GM20000 (cell line): ENCODE data around the gene RND2.
"Not testable (repeated sequence)": the region's sequence is repeated elsewhere in the genome, so short reads cannot be mapped to it uniquely, and the experiment has no call there.

Experiments
- DNase-seq: peaks from one replicate; pipeline ENCODE4 v3.0.0; 2012; ENCODE audit warnings: low spot score
- TF ChIP-seq, protein P1 (sequence below): IDR thresholded peaks from 2 replicates; pipeline ENCODE4 v1.5.1; 2012; ENCODE audit warnings: mild to moderate bottlenecking, control low read depth; ENCODE audit errors: extremely low read depth, missing control alignments

The RND2 gene

DNA sequence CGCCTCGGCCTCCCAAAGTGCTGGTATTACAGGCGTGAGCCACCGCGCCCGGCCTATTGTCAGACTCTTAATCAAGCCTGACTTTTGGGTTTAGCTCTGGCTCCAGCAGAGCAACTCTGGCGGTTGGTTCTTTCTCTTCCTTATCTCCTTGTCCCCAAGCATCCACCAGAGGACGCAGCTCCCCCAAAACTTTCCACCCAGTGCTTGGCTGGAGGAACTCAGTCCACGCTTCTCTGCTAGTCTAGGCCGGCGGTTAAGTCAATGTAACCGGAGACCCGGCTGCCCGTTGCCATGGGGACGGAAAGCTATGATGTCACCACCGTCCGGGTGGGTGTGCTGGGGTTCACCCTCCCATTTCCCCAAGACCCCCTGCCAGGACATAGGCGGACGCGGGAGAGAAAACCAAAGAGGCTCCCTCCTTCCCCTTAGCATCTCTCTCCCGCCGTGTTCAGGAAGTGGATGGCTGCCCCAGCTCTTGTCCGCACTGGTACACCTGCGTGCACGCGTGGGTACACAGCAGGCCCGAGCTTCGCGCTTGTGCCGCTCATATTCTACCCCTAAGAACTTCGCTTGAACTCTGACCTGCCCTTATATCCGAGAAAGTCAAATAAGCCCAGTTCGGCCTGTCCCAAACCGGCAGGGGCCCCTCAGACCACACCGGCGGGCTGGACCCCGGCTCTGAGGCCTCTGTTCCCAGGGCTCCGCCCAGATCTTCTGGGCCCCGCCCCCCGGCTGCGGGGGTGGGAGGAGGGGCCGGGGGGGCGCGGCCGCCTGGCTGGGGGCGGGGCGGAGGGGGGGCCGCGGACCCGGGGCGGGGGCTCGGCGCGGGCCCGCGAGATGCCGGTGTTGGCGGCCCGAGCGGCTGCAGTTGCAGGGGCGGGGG is at the start of gene RND2:
Gene RND2, plus strand, starts transcription at position 825 of the 883 bp plus-strand sequence. CDS start 117 bp downstream, outside the sequence.
- peak; percentile 94 for DNase-seq
- TF ChIP-seq, protein P1, sequence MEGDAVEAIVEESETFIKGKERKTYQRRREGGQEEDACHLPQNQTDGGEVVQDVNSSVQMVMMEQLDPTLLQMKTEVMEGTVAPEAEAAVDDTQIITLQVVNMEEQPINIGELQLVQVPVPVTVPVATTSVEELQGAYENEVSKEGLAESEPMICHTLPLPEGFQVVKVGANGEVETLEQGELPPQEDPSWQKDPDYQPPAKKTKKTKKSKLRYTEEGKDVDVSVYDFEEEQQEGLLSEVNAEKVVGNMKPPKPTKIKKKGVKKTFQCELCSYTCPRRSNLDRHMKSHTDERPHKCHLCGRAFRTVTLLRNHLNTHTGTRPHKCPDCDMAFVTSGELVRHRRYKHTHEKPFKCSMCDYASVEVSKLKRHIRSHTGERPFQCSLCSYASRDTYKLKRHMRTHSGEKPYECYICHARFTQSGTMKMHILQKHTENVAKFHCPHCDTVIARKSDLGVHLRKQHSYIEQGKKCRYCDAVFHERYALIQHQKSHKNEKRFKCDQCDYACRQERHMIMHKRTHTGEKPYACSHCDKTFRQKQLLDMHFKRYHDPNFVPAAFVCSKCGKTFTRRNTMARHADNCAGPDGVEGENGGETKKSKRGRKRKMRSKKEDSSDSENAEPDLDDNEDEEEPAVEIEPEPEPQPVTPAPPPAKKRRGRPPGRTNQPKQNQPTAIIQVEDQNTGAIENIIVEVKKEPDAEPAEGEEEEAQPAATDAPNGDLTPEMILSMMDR, result peak; percentile 50

DNA sequence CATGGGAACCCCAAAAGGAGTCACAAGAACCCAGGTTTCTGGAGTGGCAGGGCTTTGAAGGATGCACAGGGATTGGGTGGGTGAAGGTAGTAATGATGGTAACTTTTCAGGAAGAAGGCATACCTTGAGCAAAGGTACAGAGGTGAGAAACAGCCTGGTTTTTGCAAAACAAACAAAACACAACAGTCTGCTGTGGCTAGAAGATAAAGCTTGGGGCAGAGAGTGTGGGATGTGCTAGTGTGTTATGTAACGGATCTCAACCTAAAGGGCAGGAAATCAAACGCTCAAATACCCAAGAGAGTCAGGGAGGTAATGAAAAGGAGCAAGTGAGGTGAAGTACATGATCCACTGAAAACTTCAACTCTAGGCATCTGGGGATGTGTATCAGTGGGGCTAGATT is 49.8 kb upstream of the RND2 start:
- TF ChIP-seq, protein P1, result no peak
- DNase-seq, result no peak

DNA sequence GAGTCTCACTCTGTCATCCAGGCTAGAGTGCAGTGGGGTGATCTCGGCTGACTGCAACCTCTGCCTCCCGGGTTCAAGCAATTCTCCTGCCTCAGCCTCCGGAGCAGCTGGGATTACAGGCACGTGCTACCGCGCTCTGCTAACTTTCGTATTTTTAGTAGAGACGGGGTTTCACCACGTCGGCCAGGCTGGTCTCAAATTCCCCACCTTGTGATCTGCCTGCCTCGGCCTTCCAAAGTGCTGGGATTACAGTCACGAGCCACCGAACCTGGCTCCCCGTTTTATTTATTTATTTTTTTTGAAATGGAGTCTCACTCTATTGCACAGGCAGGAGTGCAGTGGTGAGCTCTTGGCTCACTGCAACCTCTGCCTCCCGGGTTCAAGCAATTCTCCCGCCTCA is 49.3 kb upstream of the RND2 start:
- not testable (repeated sequence) for DNase-seq

GRCh38 chr17:42979511-42980273 is 45.3 kb upstream of the RND2 start, which contains the start of gene PTGES3L:
Gene PTGES3L, minus strand, starts transcription at chr17:42980080. Its CDS starts 27 bp downstream, at chr17:42980053.
- TF ChIP-seq, protein P1, result no peak
- DNase-seq, result peak; percentile 84

GRCh38 chr17:42980274-42980765 is 44.7 kb upstream of the RND2 start, which contains the start of gene RUNDC1:
Gene RUNDC1, plus strand, starts transcription at chr17:42980565. Its CDS starts 12 bp downstream, at chr17:42980577.
- DNase-seq, result peak; percentile 97
- TF ChIP-seq, protein P1, result no peak

DNA sequence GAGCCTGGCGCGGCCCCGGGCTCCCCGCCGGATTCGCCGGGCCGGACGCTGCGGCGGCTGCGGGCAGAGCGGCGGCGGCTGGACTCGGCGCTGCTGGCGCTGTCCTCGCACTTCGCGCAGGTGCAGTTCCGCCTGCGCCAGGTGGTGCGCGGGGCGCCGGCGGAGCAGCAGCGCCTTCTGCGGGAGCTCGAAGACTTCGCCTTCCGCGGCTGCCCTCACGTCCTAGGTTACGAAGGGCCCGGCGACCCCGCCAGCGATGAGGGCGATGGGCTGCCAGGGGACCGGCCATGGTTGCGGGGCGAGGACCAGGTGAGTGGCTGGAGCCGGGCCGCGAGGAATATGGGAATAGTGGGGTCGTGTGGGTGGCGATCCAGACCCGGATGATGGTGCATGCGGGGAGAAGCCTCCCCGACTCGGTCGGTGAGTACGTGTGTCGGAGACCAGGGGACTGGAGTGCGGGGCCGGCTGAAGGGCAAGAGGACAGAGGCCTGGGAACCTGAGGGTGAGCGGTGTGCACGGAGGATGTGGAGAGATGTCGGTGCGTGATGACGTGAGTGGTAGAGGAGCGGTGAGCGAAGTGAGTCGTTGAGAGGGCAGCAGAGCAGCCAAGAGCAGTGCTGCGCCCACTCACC is 44.1 kb upstream of the RND2 start:
- DNase-seq, result peak; percentile 81
- TF ChIP-seq, protein P1, result no peak

- TF ChIP-seq, protein P1, result no peak
- no peak for DNase-seq
Observed at GRCh38 chr17:42982266-42982665, 42.8 kb upstream of the RND2 start.
